Ishikawa (cell line): ENCODE data around the gene NME3.

ENCODE experiments used
- CEBPB ChIP-seq: IDR thresholded peaks from 2 replicates; pipeline ENCODE4 v1.6.1; 2012
- CREB1 ChIP-seq: IDR thresholded peaks from 2 replicates; pipeline ENCODE4 v1.6.1; 2012; ENCODE audit warnings: low read depth
- EGR1 ChIP-seq: IDR thresholded peaks from 2 replicates; pipeline ENCODE4 v1.6.1; 2012
- EP300 ChIP-seq: IDR thresholded peaks from 2 replicates; pipeline ENCODE4 v1.6.1; 2012; ENCODE audit warnings: borderline replicate concordance
- FOXM1 ChIP-seq: IDR thresholded peaks from 2 replicates; pipeline ENCODE4 v1.6.1; 2012; ENCODE audit warnings: low read depth, borderline replicate concordance
- MAX ChIP-seq: IDR thresholded peaks from 2 replicates; pipeline ENCODE4 v1.6.1; 2012
- NFIC ChIP-seq: IDR thresholded peaks from 2 replicates; pipeline ENCODE4 v1.6.1; 2012
- RAD21 ChIP-seq: IDR thresholded peaks from 2 replicates; pipeline ENCODE4 v1.6.1; 2012; ENCODE audit warnings: low read depth
- REST ChIP-seq: IDR thresholded peaks from 2 replicates; pipeline ENCODE4 v1.6.1; 2012; ENCODE audit warnings: low read depth, mild to moderate bottlenecking
- TAF1 ChIP-seq: IDR thresholded peaks from 2 replicates; pipeline ENCODE4 v1.6.1; 2012; ENCODE audit warnings: low read depth, mild to moderate bottlenecking
- TCF12 ChIP-seq: IDR thresholded peaks from 2 replicates; pipeline ENCODE4 v1.6.1; 2012; ENCODE audit warnings: low read depth
- TEAD4 ChIP-seq: IDR thresholded peaks from 2 replicates; pipeline ENCODE4 v1.6.1; 2012
- USF1 ChIP-seq: IDR thresholded peaks from 2 replicates; pipeline ENCODE4 v1.6.1; 2012
- YY1 ChIP-seq: IDR thresholded peaks from 2 replicates; pipeline ENCODE4 v1.6.1; 2012; ENCODE audit warnings: low read depth
- ZBTB7A ChIP-seq: IDR thresholded peaks from 2 replicates; pipeline ENCODE4 v1.6.1; 2012; ENCODE audit warnings: low read depth

The NME3 gene

GRCh38 chr16:1792836-1793577 is 21.7 kb upstream of the NME3 start:
- TF ChIP-seq ZBTB7A (peak; percentile 25; the same call in 1 of the 2 replicates), EP300 (no peak)

- TF ChIP-seq EP300: peak; percentile 39; the same call in 1 of the 2 replicates
- peak; percentile 97 for TF ChIP-seq MAX
- TF ChIP-seq FOXM1: no peak
- no peak for TF ChIP-seq RAD21
- peak; percentile 47; the same call in 1 of the 2 replicates for TF ChIP-seq TCF12
- TF ChIP-seq NFIC: peak; percentile 21; the same call in 1 of the 2 replicates
- TF ChIP-seq TAF1: no peak
- peak; percentile 91 for TF ChIP-seq USF1
- TF ChIP-seq CEBPB: no peak
- TF ChIP-seq TEAD4: peak; percentile 5; the same call in 1 of the 2 replicates
These were observed 20.8 kb upstream of the NME3 start for GRCh38 chr16:1791943-1792812.

- TF ChIP-seq USF1 (no peak), CREB1 (no peak), EP300 (no peak), FOXM1 (no peak), RAD21 (no peak), REST (no peak), ZBTB7A (no peak), YY1 (no peak)
These were observed 20.1 kb upstream of the NME3 start for GRCh38 chr16:1791256-1791942.

- TF ChIP-seq TEAD4 (no peak), TAF1 (no peak)
These were observed 19.4 kb upstream of the NME3 start for GRCh38 chr16:1790611-1791255.

GRCh38 chr16:1790261-1790610 is 18.9 kb upstream of the NME3 start:
- TF ChIP-seq EGR1: no peak
- TF ChIP-seq CREB1: no peak
- no peak for TF ChIP-seq USF1
- TF ChIP-seq MAX: no peak
- TF ChIP-seq ZBTB7A: no peak
- TF ChIP-seq YY1: no peak
- TF ChIP-seq RAD21: no peak
- TF ChIP-seq FOXM1: no peak
- no peak for TF ChIP-seq TAF1
- TF ChIP-seq CEBPB: no peak
- TF ChIP-seq NFIC: no peak
- TF ChIP-seq REST: no peak
- no peak for TF ChIP-seq TEAD4
- no peak for TF ChIP-seq TCF12
- no peak for TF ChIP-seq EP300
